ENCODE data around the gene HTR1E. TPM values are rescaled to one million over a fixed set of nuclear protein-coding genes. Genes with fewer than 3 reads are reported as not detected.

Gene HTR1E
- total and polyA plus RNA-seq, 2 experiments from 2014 or later, result not detected

DNA sequence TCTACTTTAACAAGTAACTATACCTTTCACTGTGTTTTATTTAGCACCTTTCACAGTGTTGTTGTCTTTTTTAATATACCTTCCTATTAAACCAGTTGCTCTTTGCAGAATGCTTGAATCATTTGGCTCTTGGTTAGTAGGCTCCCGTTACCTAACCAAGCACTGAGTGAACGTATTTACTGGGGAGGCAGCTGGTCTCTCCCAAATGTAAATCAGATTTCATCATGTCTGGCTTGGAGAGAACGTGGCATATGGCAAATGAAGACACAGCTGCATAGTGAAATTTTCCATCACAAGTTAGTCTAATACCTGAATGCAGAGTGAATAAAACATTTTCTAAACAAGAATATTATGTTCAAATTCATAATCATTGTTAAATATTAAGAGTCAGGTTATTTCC, 12.4 kb downstream of the HTR1E start:
- H3K9ac ChIP-seq, result no peak overlapping the region
- no peak overlapping the region for H3K4me2 ChIP-seq (ENCODE audit: unreplicated experiment)
- H3F3A ChIP-seq (ENCODE audit: insufficient read depth), result no peaks in the 10 kb centered on the region
- no peak overlapping the region for H3K27ac ChIP-seq
- 1 to 9% methylated on average over 3 of the region's 3 CpGs for WGBS, 2 experiments (ENCODE audit: low coverage in 1 of 2, low lambda C conversion rate in 2 of 2, missing lambda C conversion rate in 2 of 2)
- no peaks in the 10 kb centered on the region for H3K9me2 ChIP-seq (ENCODE audit: insufficient read depth)
- H3K36me3 ChIP-seq (ENCODE audit: low read depth), result no peaks in the 10 kb centered on the region
- H3K4me3 ChIP-seq, result no peak overlapping the region
- in situ Hi-C loops (cut with MboI), result no loop called here
- H3K4me1 ChIP-seq (ENCODE audit: insufficient read depth), result no peaks in the 10 kb centered on the region
- TF ChIP-seq EZH2phosphoT487 (IDR thresholded peaks at IDR 0.05; ENCODE audit: insufficient read depth, low read depth), result no peak
- TF ChIP-seq EZH2 (IDR thresholded peaks at IDR 0.05; ENCODE audit: insufficient read depth, poor library complexity, severe bottlenecking), result no peak
- H3K27me3 ChIP-seq (replicated peaks; ENCODE audit: insufficient read depth), result no peaks in the 10 kb centered on the region
- no peaks in the 10 kb centered on the region for H4K20me1 ChIP-seq (ENCODE audit: insufficient read depth)
- H3K9me3 ChIP-seq (ENCODE audit: low read depth), result no peaks in the 10 kb centered on the region
- DNase-seq, result no peak
- H3K79me2 ChIP-seq (ENCODE audit: insufficient read depth), result no peaks in the 10 kb centered on the region
- H2AFZ ChIP-seq, result no peak overlapping the region

DNA sequence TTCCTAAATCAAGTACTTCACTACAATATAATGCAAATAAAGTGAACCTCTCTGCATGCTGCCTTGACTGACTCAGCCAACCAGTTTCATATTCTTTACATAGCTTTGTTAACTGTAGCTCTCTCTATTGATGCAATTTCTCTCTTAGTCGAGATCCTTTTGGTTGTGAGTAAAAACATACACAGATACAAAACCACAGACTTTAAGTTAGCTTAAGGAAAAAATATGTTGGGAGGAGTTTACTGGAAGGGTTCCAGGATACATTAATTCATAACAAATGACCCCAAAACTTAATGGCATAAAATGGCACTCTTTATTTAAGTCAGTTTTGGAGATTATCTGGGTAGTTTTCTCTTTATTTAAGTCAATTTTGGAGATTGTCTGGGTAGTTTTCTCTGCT, 15.7 kb downstream of the HTR1E start:
- no peak for DNase-seq
- Histone ChIP-seq H3K36me3 (ENCODE audit: low read depth) (no peaks in the 10 kb centered on the region), H3K4me2 (ENCODE audit: unreplicated experiment) (no peak overlapping the region), H3K4me1 (ENCODE audit: insufficient read depth) (no peaks in the 10 kb centered on the region), H3K27me3 (replicated peaks; ENCODE audit: insufficient read depth) (no peaks in the 10 kb centered on the region), H3K9ac (no peak overlapping the region), H3K27ac (no peak overlapping the region), H3K4me3 (no peak overlapping the region), H3K9me2 (ENCODE audit: insufficient read depth) (no peaks in the 10 kb centered on the region), H3F3A (ENCODE audit: insufficient read depth) (no peaks in the 10 kb centered on the region), H3K79me2 (ENCODE audit: insufficient read depth) (no peaks in the 10 kb centered on the region), H3K9me3 (ENCODE audit: low read depth) (no peaks in the 10 kb centered on the region), H4K20me1 (ENCODE audit: insufficient read depth) (no peaks in the 10 kb centered on the region), H2AFZ (no peak overlapping the region)
- in situ Hi-C loops (cut with MboI), result no loop called here
- TF ChIP-seq EZH2 (IDR thresholded peaks at IDR 0.05; ENCODE audit: insufficient read depth, poor library complexity, severe bottlenecking) (no peak), EZH2phosphoT487 (IDR thresholded peaks at IDR 0.05; ENCODE audit: insufficient read depth, low read depth) (no peak)
- 3 to 7% methylated on average over 1 of the region's 1 CpG for WGBS, 2 experiments (ENCODE audit: low coverage in 1 of 2, low lambda C conversion rate in 2 of 2, missing lambda C conversion rate in 2 of 2)

DNA sequence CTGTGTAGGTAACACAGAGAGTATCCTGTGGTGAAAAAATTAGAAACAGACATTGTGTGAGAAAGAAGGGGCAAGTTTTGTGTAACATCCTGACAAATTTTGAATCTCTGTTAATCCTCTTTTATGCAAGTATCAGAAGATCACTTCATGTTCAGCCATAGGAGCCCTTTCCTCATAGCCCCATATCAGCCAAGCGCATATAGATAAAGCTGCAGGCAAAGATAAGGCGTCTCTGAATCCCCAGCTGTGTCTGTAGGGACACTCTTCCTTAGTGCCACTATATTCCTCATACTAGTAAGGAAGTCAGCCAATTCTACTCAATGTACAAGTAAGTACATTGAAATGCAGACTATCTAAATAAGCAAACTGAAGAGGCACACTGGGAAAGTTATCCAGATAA, 22.3 kb downstream of the HTR1E start:
- 27 to 32% methylated on average over 2 of the region's 2 CpGs for WGBS, 2 experiments (ENCODE audit: low coverage in 1 of 2, low lambda C conversion rate in 2 of 2, missing lambda C conversion rate in 2 of 2)
- TF ChIP-seq EZH2phosphoT487 (IDR thresholded peaks at IDR 0.05; ENCODE audit: insufficient read depth, low read depth) (no peak), EZH2 (IDR thresholded peaks at IDR 0.05; ENCODE audit: insufficient read depth, poor library complexity, severe bottlenecking) (no peak)
- H4K20me1 ChIP-seq (ENCODE audit: insufficient read depth), result no peaks in the 10 kb centered on the region
- H3K9ac ChIP-seq, result no peak overlapping the region
- H3K9me2 ChIP-seq (ENCODE audit: insufficient read depth), result no peaks in the 10 kb centered on the region
- H3K36me3 ChIP-seq (ENCODE audit: low read depth), result no peaks in the 10 kb centered on the region
- no peaks in the 10 kb centered on the region for H3K4me1 ChIP-seq (ENCODE audit: insufficient read depth)
- no peak overlapping the region for H2AFZ ChIP-seq
- H3K4me2 ChIP-seq (ENCODE audit: unreplicated experiment), result no peak overlapping the region
- no peaks in the 10 kb centered on the region for H3K79me2 ChIP-seq (ENCODE audit: insufficient read depth)
- DNase-seq, result no peak
- in situ Hi-C loops (cut with MboI), result no loop called here
- H3F3A ChIP-seq (ENCODE audit: insufficient read depth), result no peaks in the 10 kb centered on the region
- H3K27me3 ChIP-seq (replicated peaks; ENCODE audit: insufficient read depth), result no peaks in the 10 kb centered on the region
- H3K4me3 ChIP-seq, result no peak overlapping the region
- H3K27ac ChIP-seq, result no peak overlapping the region
- H3K9me3 ChIP-seq (ENCODE audit: low read depth), result no peaks in the 10 kb centered on the region

DNA sequence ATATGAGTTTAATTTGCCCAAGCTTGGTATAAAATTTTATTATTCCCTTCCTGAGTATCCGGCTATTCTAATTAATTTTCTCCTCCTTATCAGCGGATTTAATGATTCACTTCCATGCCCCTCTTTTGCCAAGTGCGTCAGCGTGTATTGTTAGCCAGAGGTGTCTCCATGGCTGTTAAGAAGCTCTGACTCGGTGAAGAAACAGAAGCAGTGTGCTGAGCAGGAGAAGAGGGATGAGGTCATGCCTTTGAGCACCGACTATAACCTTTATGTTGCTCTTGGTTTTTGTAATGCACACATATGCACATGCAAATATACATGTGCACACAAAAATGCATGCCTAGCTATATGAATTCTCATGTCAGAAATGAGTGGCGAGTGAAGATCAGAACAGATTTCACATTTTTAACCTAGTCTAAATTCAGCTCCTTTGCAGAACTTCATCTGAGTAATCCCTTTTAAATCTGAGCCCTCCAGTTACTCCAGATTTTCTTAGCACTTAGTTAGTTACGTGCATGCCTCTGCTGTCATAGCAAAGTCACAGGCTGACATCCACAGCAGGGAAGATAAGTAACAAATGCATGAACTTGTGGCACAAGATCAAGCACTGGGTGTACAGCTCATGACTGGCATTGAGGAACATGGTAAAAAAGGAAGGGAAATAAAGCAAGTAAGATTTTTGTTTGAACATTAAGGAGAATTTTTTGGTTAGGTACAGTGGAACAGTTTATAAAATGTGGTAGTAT, 24.3 kb downstream of the HTR1E start:
- Histone ChIP-seq H3K4me3 (no peak overlapping the region), H3K4me2 (ENCODE audit: unreplicated experiment) (no peak overlapping the region), H3K9me2 (ENCODE audit: insufficient read depth) (no peaks in the 10 kb centered on the region), H4K20me1 (ENCODE audit: insufficient read depth) (no peaks in the 10 kb centered on the region), H3K79me2 (ENCODE audit: insufficient read depth) (no peaks in the 10 kb centered on the region), H3K36me3 (ENCODE audit: low read depth) (no peaks in the 10 kb centered on the region), H3K4me1 (ENCODE audit: insufficient read depth) (no peaks in the 10 kb centered on the region), H3F3A (ENCODE audit: insufficient read depth) (no peaks in the 10 kb centered on the region), H2AFZ (no peak overlapping the region), H3K27me3 (replicated peaks; ENCODE audit: insufficient read depth) (no peaks in the 10 kb centered on the region), H3K27ac (no peak overlapping the region), H3K9ac (no peak overlapping the region), H3K9me3 (ENCODE audit: low read depth) (no peaks in the 10 kb centered on the region)
- 34 to 38% methylated on average over 8 of the region's 8 CpGs for WGBS, 2 experiments (ENCODE audit: low coverage in 1 of 2, low lambda C conversion rate in 2 of 2, missing lambda C conversion rate in 2 of 2)
- TF ChIP-seq EZH2phosphoT487 (IDR thresholded peaks at IDR 0.05; ENCODE audit: insufficient read depth, low read depth) (no peak), EZH2 (IDR thresholded peaks at IDR 0.05; ENCODE audit: insufficient read depth, poor library complexity, severe bottlenecking) (no peak)
- peak; percentile 4 for DNase-seq
- in situ Hi-C loops (cut with MboI), result no loop called here
